Stimulated activated CD8-positive, alpha-beta memory T cell treated with anti-CD3 and anti-CD28 coated beads, Interleukin-12 subunit alpha, Interleukin-12 subunit beta, amount 100 ng/mL, for 1 hour (primary cell): ENCODE measurements around the gene C2orf68.
A peak's percentile ranks its signal among the peaks of the same experiment; 100 is the strongest.
"Not testable (repeated sequence)": the region's sequence is repeated elsewhere in the genome, so short reads cannot be mapped to it uniquely, and the experiment has no call there.

Source experiments
- DNase-seq: peaks from one replicate; pipeline ENCODE4 v3.0.0-alpha.2; 2020; ENCODE audit warnings: low read depth

Gene C2orf68

DNA sequence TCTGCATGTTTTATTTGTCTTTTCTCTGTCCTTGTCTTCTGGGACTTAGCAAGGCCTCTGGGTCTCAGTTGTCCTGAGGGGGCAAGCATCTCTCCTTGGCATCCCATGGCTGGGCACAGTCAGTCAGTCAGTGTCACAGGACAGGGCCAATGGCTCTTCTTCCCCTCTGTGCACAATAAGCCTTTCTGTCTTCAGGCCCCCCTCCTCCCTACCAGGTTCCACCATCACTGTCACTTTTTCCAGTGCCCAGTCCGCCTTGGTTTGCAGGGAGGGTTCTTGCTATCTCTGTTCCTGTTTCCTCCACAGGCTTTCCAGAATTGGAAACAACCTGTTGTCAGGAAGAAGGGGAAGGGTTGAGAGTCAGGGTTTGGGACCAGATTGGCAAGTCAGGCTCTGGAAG lies 29.4 kb downstream of the C2orf68 start:
- DNase-seq = no peak

DNA sequence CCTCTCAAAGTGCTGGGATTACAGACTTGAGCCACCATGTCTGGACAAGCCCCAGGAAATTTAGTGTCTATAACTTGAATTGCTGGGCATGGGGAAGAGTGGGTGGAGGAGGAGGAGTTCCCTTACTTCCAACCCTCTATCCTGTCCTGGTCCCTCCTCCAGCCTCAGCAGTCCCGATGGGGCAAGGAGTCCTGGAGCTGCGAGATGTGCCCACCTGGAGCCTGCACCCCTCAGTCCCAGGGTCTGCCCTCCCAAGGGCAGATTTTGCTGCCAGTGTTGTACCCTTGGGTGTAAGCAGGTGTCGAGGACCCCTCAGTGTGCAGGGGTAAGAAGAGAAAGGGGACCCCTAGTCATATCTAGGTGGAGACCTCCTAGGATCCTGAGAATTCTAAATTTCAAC lies 31.7 kb downstream of the C2orf68 start:
- no peak for DNase-seq

DNA sequence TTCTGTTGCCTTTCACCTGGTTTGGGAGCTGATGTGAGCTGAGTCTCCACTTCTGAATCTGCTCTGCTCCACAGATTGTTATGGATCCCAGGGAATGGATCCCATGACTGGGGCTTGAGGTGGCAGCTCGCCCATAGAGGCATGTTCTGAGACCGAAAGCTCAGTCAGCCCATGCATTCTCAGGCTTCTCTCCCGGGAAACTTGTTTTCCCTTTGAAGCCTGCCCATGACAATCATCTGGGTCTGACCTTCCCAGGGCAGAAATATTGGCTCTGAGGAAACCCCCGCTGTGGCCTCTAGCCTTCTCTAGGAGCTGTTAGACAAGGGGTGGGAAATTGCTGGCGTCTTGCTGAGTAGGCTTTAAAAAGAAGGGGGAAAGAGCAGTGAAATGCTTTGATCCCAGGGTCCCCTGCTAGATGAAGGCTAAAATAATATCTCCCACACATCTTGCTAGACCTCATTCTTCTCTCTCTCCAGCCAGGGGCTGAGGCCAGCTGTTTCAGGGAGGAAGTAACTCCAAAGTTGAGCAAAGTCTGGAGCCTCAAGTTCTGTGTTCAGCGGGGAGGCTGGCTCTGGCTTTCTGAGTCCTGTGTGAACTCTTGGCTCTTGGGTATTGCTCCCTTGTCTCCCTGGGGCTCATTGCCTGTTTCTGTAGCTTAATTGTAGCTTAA lies 32.5 kb downstream of the C2orf68 start:
- no peak for DNase-seq

DNA sequence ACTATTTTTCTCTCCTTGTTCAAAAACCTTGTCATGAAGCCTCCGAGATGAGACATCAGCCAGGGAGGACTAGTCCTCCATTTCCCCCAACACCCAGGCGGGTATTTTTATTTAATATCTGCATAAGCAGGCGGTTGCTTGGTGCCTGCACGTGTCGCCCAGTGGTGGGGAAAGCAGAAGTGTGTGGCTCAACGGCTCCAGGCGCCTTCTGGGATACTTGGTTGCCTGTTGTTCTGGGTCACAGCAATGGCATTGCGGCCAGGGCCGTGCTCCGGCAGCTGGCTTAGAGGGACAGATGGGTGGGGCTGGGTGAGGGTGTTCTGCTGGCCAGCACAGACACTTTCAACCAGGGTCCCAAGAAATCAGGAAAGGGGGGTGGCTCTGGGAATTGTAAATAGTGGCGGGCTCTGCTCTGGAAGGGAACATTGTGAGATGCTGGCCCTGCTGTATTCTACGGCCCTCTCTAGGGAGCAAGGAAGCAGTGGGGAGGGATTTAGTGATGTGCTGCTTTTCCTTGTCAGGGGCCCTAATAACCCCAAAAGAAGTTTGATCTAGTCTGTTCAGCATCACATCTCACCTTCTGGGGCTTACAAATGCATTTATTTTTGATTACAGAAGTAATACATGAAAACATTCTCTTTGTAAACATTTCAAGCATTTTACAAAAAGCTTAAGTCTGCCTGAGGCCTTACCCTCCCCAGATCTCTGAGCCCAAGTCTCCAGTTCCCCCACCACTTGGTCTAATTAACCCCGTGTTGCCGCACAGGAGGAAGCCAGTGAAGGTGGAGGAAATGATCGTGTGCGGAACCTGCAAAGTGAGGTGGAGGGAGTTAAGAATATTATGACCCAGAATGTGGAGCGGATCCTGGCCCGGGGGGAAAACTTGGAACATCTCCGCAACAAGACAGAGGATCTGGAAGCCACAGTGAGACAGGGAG lies 33.4 kb downstream of the C2orf68 start:
- DNase-seq = no peak

DNA sequence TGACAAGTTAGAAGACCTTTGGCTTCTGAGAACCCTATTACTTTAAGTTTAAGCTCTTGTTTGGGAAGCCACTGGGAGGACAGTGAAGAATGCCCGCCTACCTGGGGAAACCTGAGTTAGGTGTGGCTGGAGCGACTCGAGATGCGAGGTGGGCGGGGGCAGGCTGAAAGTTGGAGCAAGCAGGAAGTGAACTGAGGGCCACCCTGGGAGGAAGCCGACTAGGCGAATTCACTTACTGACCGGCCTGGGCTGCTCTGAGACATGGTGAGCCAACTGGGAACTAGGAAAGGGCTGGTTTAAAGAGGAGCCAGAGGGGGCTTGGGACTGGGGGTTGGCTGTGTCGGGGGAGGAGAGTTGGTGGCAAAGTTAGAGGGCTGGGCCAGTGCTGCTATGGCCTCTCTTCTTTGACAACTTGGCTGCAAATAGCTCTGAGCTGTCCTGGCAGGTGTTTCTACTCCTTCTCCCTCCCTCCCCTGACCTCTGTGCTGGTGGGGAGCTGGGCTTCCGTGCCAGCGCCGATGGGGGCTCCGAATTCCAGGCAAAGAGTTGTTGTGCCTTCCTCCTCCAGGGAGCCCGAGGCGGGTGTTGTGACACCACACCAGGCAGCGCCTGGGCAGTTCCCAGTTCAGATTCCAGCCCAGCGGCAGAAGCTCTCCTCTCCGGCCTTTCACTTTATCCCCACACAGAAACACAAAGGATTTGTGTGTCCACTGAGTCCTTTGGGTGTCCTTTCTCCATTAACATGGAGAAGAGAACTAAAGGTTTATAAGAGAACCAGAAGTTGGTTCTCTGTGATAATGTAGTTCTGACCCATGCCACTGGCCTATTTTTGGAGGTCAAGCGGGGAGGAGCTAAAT lies 34.3 kb downstream of the C2orf68 start, which contains the start of gene VAMP8:
Gene VAMP8, plus strand, starts transcription at position 201 of the 857 bp plus-strand sequence. Its CDS starts 61 bp downstream, at position 262.
- DNase-seq = peak; percentile 49

DNA sequence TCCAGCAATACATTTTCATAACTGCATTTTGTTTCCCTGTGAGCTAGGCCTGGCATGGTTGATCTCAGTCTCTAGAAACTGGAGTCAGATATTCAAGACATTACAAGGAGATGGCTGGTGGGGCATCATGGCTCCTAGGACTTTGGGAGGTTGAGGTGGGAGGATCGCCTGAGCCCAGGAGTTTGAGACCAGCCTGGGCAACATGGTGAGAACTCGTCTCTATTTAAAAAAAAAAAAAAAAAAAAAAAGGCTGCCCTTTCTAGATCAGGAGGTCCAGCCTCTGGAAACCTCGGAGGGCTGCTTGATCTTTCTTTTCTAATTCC lies 34.8 kb downstream of the C2orf68 start:
- no peak for DNase-seq

DNA sequence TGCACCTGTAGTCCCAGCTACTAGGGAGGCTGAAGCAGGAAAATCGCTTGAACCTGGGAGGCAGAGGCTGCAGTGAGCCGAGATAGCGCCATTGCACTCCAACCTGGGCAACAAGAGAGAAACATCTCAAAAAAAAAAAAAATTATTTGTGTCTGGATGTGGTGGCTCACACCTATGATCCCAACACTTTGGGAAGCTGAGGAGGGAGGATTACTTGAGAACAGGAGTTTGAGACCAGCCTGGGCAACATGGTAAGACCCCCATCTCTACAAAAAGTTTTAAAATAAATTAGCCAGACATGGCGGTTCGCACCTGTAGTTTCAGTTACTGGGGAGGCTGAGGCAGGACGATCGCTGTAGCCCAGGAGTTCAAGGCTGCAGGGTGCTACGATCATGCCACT lies 36.1 kb downstream of the C2orf68 start:
- no peak for DNase-seq

DNA sequence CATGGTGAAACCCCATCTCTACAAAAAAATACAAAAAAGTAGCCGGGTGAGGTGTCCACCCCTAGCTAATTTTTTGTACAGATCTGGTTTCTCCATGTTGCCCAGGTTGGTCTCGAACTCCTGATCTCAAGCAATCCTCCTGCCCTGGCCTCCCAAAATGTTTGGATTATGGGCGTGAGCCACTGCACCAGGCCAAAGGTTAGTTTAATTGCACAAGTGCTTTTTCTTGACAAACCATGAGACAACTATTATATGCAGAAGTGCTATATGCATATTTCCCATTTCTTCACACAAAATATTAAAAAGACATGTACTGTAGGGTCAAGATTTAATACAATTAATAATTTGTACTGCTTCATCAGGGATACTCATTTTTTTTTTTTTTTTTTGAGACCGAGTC lies 45.6 kb downstream of the C2orf68 start:
- DNase-seq = no peak

DNA sequence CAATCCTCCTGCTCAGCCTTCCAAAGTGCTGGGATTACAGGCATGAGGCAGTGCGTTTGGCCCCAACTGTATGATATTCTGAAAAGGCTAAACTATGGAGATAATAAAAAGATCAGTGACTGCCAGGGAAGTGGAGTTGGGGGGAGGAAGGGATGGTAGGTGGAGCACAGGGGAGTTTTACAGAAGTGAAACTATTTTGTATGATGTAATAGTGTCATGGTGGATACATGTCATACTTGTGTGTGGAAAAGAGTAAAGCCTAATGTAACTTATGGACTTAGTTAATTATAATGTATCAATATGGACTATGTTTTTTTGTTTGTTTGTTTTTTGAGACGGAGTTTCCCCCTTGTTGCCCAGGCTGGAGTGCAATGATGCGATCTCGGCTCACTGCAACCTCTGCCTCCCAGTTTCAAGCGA lies 47.7 kb downstream of the C2orf68 start:
- no peak for DNase-seq

DNA sequence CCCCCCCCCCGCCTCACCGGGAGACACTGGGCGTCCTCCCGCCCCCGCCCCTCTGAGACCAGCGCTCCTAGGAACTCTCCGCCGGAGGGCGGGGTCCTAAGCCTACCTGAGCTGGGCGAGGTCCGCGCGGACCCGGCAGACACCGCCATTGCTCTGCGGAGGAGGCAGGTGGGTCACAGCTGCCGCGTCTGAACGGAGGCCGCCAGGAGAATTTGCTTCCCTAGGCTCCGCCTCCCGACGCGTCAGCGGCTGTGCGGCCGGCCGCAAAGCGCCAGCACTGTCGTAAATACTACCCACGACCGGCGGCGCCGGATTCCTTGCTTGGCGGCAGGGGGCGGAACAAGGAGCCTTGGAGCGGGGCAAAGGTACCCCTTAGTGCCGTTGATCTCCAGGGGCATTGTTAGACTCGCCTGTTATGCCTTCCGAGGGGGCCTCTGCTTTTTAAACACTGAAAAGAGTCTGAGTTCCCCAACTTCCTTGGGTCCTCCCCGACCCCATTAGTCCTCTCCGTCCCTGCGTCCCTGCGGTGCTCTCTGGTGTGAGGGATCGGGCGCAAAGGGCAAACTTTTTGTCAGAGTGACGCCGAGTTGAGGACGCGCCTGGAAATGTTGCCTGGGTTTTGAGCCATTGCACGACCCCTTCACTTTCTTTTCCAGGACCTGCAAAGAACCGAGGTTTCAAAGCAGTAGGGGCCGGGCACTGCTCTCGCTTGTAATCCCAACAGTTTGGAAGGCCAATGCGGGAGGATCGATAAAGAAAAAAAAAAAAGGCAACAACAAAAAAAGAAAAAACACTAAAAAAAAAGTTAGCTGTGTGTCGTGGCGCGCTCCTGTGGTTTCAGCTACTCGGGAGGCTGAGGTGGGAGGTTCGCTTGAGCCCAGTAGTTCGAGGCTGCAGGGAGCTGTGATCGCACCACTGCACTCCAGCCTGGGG lies 50.3 kb downstream of the C2orf68 start, which contains the start of gene GGCX:
Gene GGCX, minus strand, starts transcription at position 214 of the 933 bp plus-strand sequence. Its CDS starts 65 bp downstream, at position 149.
- DNase-seq = peak; percentile 91

DNA sequence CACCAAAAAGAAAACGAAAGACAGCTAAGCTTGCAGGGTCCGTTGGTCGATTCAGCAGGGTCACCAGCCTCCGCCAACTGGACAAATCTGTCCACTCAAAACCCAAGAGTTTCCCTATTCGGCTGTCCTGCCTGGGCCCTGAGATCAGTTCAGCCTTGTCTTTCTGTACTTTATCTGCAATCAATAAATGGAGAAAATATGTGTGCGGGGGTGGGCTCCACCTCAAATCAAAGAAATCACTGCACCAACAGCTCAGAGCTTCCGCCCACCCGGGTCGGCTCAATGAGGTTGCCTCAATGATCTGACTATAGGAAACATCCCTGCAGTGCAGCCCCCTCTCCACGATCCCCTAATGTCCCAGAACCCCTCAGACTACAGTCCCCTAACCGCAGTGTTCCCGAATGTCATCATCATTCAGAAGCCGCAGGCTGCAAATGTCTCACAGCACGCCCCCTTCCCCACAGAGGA lies 51.0 kb downstream of the C2orf68 start:
- no peak for DNase-seq

DNA sequence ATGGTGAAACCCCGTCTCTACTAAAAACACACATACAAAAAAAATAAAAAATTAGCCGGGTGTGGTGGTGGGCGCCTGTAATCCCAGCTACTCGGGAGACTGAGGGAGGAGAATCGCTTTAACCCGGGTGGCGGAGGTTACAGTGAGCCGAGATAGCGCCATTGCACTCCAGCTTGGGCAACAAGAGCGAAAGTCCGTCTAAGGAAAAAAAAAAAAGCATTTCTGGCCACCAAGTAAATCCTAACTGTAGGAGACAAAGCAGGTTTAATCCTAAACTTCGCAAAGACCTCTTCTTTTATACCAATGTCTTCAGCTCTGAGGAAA lies 51.5 kb downstream of the C2orf68 start:
- DNase-seq = not testable (repeated sequence)

DNA sequence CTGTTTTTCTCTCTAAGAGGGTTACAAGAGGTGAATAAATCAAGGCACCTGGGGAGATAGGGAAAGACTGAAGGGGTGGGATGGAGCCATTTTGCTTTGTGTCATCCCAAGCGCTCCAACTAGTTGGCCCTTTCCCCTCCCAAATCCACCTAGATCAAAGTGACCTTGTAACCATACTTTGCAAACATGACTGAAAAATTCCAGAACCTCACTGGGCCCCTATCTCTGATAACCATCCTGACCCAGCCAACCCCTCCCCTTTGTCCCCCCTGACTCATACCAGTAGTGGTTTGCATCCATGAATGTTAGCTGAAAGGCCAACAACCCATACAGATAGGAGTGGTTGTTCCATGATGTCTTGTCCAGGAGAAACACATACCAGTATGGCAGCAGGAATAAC lies 53.7 kb downstream of the C2orf68 start:
- DNase-seq = no peak

DNA sequence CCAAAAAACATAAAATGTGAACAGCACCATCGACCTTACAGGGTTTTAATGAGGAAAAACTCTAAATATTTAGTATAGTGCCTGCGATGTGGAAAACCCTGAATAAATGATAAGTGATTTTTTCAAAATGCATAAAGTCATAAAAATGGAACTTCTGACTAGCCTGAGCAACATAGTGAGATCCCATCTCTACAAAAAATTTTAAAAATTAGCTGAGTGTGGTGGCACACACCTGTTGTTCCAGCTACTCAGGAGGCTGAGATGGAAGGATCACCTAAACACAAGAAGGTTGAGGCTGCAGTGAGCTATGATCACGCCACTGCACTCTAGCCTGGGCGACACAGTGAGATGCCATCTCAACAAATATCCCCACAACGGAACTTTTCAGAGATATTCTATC lies 54.7 kb downstream of the C2orf68 start:
- no peak for DNase-seq
